HEK293T (cell line): Measurements from ENCODE around the gene MYCBPAP.
A peak's percentile ranks its signal among the peaks of the same experiment; 100 is the strongest.

Experiments used
- CTCF ChIA-PET: fragments of 350-600 bp; formaldehyde crosslinking; extraction: SDS; loops from one replicate; lab custom pipeline; 2021; ENCODE audit warnings: antibody characterized with exemption, inconsistent platforms; lab: Yijun Ruan, JAX
- POLR2A ChIA-PET: fragments of 350-600 bp; formaldehyde crosslinking; extraction: SDS; loops from one replicate; lab custom pipeline; 2020; ENCODE audit warnings: antibody characterized with exemption, inconsistent platforms; lab: Yijun Ruan, JAX
- DNase-seq: peaks from one replicate; pipeline ENCODE4 v3.0.0; 2012; ENCODE audit warnings: mixed read lengths; ENCODE audit errors: extremely low spot score
- ARNT ChIP-seq: fragments of 450-650 bp; IDR thresholded peaks from 2 replicates; pipeline ENCODE4 v1.6.1; 2017; ENCODE audit warnings: mild to moderate bottlenecking
- BHLHE40 ChIP-seq: fragments of 450-650 bp; IDR thresholded peaks from 2 replicates; pipeline ENCODE4 v1.6.1; 2016; ENCODE audit warnings: mild to moderate bottlenecking, moderate library complexity, borderline replicate concordance
- CTBP1 ChIP-seq: fragments of 450-650 bp; IDR thresholded peaks from 2 replicates; pipeline ENCODE4 v1.6.1; 2016; ENCODE audit warnings: borderline replicate concordance
- ELF4 ChIP-seq: fragments of 450-650 bp; IDR thresholded peaks from 2 replicates; pipeline ENCODE4 v1.6.1; 2017; ENCODE audit warnings: antibody characterized with exemption
- FOXA1 ChIP-seq: fragments of 450-650 bp; IDR thresholded peaks from 2 replicates; pipeline ENCODE4 v1.6.1; 2016; ENCODE audit warnings: mild to moderate bottlenecking
- FOXK2 ChIP-seq: fragments of 450-650 bp; IDR thresholded peaks from 2 replicates; pipeline ENCODE4 v1.6.1; 2016; ENCODE audit warnings: mild to moderate bottlenecking
- FOXM1 ChIP-seq: fragments of 450-650 bp; IDR thresholded peaks from 2 replicates; pipeline ENCODE4 v1.6.1; 2017; ENCODE audit warnings: mild to moderate bottlenecking, borderline replicate concordance
- HDGF ChIP-seq: fragments of 450-650 bp; IDR thresholded peaks from 2 replicates; pipeline ENCODE4 v1.6.1; 2017; ENCODE audit warnings: antibody characterized with exemption, borderline replicate concordance
- L3MBTL2 ChIP-seq: fragments of 450-650 bp; conservative IDR thresholded peaks from 2 replicates; pipeline ENCODE4 v1.6.1; 2016; ENCODE audit warnings: mild to moderate bottlenecking
- LEF1 ChIP-seq: fragments of 450-650 bp; IDR thresholded peaks from 2 replicates; pipeline ENCODE4 v1.6.1; 2017; ENCODE audit warnings: mild to moderate bottlenecking, borderline replicate concordance
- NFRKB ChIP-seq: fragments of 450-650 bp; IDR thresholded peaks from 2 replicates; pipeline ENCODE4 v1.6.1; 2016; ENCODE audit warnings: mild to moderate bottlenecking, moderate library complexity
- SP1 ChIP-seq: fragments of 450-650 bp; IDR thresholded peaks from 2 replicates; pipeline ENCODE4 v1.6.1; 2017
- SUZ12 ChIP-seq: fragments of 450-650 bp; IDR thresholded peaks from 2 replicates; pipeline ENCODE4 v1.6.1; 2016; ENCODE audit warnings: mild to moderate bottlenecking
- TARDBP ChIP-seq: fragments of 450-650 bp; IDR thresholded peaks from 2 replicates; pipeline ENCODE4 v1.6.1; 2016
- ZNF384 ChIP-seq: fragments of 450-650 bp; IDR thresholded peaks from 2 replicates; pipeline ENCODE4 v1.6.1; 2016
- TF ChIP-seq, protein P1 (sequence below): fragments of 450-650 bp; IDR thresholded peaks from 2 replicates; pipeline ENCODE4 v1.6.1; 2016

The MYCBPAP gene

GRCh38 chr17:50527949-50528474 lies 19.8 kb downstream of the MYCBPAP start:
- DNase-seq, result no peak
- ChIA-PET POLR2A (interaction anchor here (1.7 kb wide), 1 partner anchor 15 kb away, joined by 4 read pairs; no protein-coding TSS in a partner anchor), CTCF (no interaction called here)
- TF ChIP-seq, protein P1, sequence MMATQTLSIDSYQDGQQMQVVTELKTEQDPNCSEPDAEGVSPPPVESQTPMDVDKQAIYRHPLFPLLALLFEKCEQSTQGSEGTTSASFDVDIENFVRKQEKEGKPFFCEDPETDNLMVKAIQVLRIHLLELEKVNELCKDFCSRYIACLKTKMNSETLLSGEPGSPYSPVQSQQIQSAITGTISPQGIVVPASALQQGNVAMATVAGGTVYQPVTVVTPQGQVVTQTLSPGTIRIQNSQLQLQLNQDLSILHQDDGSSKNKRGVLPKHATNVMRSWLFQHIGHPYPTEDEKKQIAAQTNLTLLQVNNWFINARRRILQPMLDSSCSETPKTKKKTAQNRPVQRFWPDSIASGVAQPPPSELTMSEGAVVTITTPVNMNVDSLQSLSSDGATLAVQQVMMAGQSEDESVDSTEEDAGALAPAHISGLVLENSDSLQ, result peak; percentile 54
- no peak for TF ChIP-seq FOXM1

DNA sequence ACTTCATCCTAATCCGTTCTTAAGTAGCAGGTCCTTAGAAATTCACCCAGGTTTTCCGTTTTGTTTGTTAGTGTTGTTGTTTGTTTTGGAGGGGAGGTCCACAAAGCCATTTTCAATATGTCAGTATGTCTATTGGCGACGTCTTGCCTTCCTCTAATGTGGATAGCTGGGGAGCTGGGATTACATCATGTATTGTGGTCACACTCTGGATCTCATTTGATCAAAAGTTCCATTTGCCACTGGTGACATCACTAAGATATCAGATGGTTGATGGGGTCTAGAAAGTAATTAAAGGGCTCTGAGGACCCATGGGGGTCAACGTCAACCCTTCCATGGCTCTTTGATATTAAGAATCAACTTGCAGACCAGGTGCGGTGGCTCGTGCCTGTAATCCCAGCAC lies 21.6 kb downstream of the MYCBPAP start:
- ChIA-PET CTCF (interaction anchor here (0.7 kb wide), 1 partner anchor 310 kb away, joined by 3 read pairs; no protein-coding TSS in a partner anchor), POLR2A (no interaction called here)
- no peak for DNase-seq

DNA sequence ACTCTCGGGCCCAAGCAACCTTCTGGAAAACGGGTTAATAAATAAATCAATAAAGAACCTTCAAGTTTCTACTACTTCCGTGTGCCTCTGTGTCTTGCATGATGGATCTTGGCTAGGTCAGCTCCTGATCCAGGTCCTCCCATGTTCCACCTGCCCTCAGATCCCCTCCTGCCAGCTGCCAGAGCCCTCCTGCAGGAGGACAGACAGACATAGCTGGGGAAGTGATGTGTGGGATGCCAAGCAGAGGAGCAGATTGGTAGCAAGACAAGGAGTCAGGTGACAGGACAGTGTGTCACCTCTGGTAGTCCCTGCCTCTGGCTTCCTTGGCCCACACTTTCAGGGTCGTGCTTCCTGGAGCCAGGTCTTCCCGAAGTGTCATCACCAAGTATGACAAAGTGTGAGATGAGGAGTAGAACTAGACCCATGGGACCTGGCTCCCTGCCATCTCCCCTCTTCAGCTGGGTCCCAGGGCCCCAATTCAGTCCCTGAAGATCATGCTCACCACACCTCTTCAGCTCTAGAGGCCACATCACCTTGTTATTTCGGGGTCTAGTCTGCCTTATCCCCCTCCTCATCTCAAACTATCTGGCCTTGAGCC lies 23.3 kb downstream of the MYCBPAP start:
- CTCF ChIA-PET, result interaction anchor here (0.6 to 1.1 kb wide), 3 partner anchors 49 to 75 kb away, joined by 3 to 4 read pairs (median 3); no protein-coding TSS in a partner anchor
- TF ChIP-seq FOXK2 (no peak), NFRKB (no peak), L3MBTL2 (no peak), HDGF (no peak), TARDBP (no peak)
- TF ChIP-seq, protein P1, result no peak
- POLR2A ChIA-PET, result interaction anchor here (1.2 to 3.9 kb wide), 2 partner anchors 10 to 27 kb away, joined by 4 to 17 read pairs; no protein-coding TSS in a partner anchor
- DNase-seq, result no peak

More for the DNA sequence above, 21.6 kb downstream of the MYCBPAP start:
- TF ChIP-seq TARDBP, result no peak
- no peak for TF ChIP-seq FOXA1
- TF ChIP-seq LEF1, result no peak
- no peak for TF ChIP-seq FOXM1

- no peak for DNase-seq
- TF ChIP-seq LEF1 (no peak), L3MBTL2 (no peak), FOXA1 (no peak), SUZ12 (no peak)
- POLR2A ChIA-PET, result interaction anchor here (1.2 to 3.9 kb wide), 2 partner anchors 9 to 28 kb away, joined by 4 to 17 read pairs; no protein-coding TSS in a partner anchor
- CTCF ChIA-PET, result no interaction called here
Observed at GRCh38 chr17:50532452-50533024, 24.3 kb downstream of the MYCBPAP start, which contains the start of gene EPN3. TSS of gene EPN3 (plus strand) at chr17:50532735. CDS start at chr17:50536557, 3,822 bp downstream.

- ChIA-PET CTCF (no interaction called here), POLR2A (interaction anchor here (3.9 kb wide), 1 partner anchor 9 kb away, joined by 17 read pairs; no protein-coding TSS in a partner anchor)
- no peak for DNase-seq
- TF ChIP-seq, protein P1, result no peak
Observed at GRCh38 chr17:50533185-50533584, 24.9 kb downstream of the MYCBPAP start.

DNA sequence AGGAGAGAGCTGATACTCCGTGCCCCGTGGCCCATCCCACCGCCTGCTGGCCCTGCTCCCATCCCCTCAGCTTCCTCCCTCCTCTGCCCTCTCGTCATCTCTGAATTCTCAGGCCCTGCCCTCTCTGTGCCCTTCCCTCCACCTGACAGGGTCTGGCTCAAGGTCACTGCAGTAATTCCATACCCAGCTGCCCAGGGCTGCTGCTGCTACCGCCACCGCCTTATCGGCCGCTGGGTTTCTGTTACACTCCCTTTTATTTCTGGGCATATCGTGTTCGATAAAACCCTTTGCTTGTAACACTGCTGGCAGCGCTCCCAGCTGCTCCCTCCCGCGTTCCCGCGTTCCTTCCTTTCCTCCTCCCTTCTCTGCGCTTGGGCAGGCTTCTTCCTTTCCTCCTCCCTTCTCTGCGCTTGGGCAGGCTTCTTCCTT lies 25.5 kb downstream of the MYCBPAP start:
- TF ChIP-seq FOXK2 (no peak), NFRKB (no peak), FOXA1 (no peak), BHLHE40 (no peak), CTBP1 (no peak), SUZ12 (no peak), ZNF384 (no peak)
- ChIA-PET CTCF (no interaction called here), POLR2A (interaction anchor here (3.9 kb wide), 1 partner anchor 8 kb away, joined by 17 read pairs; no protein-coding TSS in a partner anchor)
- no peak for DNase-seq

GRCh38 chr17:50534222-50534978 lies 26.2 kb downstream of the MYCBPAP start:
- ChIA-PET POLR2A (interaction anchor here (3.9 kb wide), 1 partner anchor 7 kb away, joined by 17 read pairs; no protein-coding TSS in a partner anchor), CTCF (no interaction called here)
- DNase-seq, result no peak
- TF ChIP-seq FOXA1 (no peak), NFRKB (no peak), BHLHE40 (no peak), FOXK2 (no peak), ELF4 (no peak), ZNF384 (no peak), LEF1 (no peak), SP1 (no peak), TARDBP (no peak), ARNT (no peak)
- TF ChIP-seq, protein P1, result no peak
